HTR-8/SVneo (cell line): Measurements from ENCODE around the gene SFMBT2.
A peak's percentile ranks its signal among the peaks of the same experiment; 100 is the strongest.
"Not testable (repeated sequence)": the region's sequence is repeated elsewhere in the genome, so short reads cannot be mapped to it uniquely, and the experiment has no call there.

Source experiments
- DNase-seq: peaks from one replicate; pipeline ENCODE4 v3.0.0; 2011; ENCODE audit warnings: low spot score, mixed read lengths; ENCODE audit not compliant: insufficient read length
- FAIRE-seq: peaks from 2 replicates; lab custom pipeline; 2011; peaks lifted over from hg19 to GRCh38; lab: Jason Lieb, UNC

The SFMBT2 gene

DNA sequence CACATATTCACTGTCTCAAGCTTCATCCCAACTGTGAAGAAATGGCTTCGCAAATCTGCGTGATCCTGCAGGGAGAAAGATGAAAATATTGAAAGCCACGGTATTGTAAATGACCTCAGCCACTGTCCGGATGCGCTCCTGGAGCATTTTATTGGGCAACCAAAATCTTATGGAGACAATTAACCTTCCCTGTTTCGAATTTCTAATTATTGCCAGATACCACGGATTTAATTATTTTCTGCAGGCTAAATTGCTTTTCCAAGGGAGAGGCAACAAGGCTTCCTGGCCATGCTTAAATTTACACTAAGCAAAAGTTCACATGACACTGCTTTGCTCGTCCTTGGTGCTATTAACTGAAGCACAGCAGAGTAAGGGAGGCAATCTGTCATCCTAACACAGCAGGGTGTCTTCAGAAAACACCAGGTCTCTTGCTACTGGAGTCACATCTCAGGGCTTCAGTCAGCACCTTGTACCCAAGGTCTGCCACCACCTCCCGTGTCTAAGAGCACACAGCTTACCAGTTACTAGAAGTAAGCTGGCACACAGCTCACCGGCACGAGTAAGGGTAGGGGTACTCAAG lies 162.2 kb downstream of the SFMBT2 start:
- DNase-seq (no peak), FAIRE-seq (no peak)

DNA sequence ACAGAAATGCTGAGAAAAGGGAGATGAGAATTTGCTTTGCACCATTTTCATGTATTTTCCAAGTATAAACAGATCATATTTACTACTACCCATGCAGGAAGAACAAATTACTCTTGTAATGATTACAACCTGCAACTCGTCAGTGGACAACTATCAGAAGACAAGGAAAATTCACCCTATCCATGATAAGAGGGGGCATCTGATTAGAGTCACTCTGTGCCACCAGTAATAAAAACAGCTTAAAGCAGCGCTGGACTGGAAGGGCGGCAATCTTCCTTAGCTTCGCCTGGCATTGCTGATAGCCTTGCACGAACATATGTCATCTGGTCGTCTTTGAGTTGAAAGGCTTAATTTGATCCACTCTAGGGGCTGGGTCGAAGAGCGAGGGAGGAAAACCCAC lies 162.7 kb downstream of the SFMBT2 start:
- no peak for DNase-seq
- no peak for FAIRE-seq

DNA sequence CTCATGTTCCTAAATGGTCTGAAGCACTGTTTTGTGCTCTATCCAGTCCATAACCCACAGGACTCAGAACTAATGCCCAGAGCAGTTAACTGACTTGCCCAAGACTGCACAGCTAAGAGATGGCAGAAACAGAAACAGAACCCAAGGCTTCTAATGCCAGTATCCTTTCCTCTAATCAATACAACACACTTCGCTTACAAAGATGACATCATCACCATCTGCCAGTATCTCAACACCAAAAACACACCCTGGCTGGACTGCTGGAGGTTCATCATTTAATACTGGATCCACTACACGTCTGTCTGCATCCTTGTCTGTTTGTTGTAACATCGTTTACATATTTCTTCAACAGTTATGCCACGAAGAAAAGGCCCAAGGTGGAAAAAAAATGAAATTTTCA lies 165.3 kb downstream of the SFMBT2 start:
- DNase-seq (no peak), FAIRE-seq (no peak)

DNA sequence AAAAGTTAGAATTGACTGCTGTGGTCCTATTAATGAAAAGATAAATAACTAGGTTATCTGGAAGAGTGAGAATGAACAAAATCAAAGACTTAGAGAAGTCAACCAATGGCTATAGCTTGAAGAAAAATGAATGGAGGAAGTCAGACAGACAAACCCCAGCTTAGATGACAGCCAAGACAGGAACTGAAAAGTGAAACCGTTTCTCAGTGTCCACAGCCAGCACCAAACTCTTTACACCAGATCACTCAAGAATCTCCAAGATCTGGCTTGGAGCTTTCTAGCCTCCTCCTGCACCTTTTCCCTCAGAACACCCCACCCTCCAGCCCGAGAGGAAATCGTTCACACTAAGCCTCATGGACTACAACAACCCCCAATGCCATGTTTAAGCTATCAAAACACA lies 167.0 kb downstream of the SFMBT2 start:
- FAIRE-seq = no peak
- no peak for DNase-seq

DNA sequence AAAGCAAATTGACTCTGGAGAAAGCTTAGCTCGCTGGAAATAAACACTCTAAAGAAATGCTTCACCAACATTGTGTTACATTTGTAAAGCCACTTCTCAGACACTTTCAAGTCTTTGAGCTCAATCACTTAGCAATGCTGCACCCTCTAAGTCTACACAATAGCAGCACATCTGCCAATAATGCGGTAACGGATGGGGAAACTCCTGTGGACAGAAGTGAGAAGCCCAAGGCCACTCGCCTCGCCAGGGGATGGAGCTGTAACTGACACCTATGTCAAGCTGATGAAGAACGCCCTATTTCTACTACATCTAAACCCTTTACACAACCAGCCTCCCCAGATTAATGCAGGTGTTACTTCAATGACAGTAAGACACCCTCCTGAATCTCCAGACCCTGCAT lies 167.7 kb downstream of the SFMBT2 start:
- DNase-seq = no peak

DNA sequence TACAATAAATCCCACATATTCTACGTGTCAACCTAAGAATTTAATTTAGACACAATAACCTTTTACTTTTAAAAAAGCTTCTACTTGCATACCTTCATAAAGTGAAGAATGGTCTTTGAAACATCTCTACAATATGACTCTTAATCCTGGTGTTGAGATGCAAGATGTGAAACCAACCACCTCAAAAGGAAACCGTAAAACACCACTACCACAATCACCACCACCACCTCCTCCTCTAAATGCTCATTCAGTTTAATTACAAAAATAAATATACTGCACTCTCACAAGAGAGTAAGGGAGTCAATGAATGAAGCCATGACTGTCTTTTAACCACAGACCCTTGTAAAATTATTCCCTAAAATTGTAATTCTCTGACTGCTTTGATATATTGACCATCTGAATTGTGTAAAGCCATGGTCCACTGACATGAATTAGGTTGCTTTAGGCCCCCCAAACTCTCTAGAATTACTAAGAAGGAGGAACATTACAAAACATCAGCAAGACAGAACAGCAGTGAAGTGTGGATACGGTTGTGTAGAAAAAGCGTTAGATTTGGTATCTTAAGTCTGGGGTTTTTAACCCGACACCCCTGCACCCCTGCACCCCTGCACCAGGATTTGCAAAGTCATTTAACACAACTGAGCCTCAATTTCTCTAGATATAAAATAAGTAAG lies 171.4 kb downstream of the SFMBT2 start:
- FAIRE-seq = no peak

More for the DNA sequence above, 167.7 kb downstream of the SFMBT2 start:
- no peak for FAIRE-seq

DNA sequence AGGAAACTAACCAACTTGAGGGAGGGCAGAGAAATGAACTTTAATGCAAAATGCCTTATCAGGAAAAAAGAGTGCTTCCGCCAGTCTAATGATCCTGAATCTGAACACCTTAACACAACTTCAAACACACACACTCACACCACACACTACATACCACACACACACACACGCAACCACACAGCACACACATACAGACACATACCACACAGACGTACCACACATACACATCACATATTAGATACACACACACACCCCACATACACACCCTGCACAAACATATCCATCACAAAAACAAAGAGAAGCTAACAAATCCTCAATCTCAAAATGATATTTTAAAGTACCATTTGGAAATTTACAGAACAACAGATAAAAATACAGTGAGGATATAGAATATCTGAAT lies 175.5 kb downstream of the SFMBT2 start:
- peak; percentile 69 for FAIRE-seq
- no peak for DNase-seq

More for the DNA sequence above, 171.4 kb downstream of the SFMBT2 start:
- DNase-seq = no peak

DNA sequence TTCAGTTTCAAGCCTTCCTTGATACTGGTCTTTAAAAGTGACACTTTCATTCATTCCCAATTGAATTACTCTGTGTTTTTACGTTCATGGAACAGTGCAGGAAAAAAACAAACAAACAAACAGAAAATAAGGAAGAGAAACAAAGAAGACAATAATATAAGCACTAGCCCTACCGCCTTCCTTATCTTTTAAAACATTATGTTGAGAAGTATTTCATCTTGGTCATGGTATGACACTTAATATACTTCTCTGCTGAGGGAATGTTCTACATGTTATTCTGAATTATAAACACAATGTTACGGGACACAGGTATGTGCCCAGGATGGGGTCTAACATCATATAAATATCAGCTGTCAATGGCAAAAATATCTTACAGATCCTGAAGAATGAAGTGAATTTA lies 176.7 kb downstream of the SFMBT2 start:
- DNase-seq (no peak), FAIRE-seq (no peak)

DNA sequence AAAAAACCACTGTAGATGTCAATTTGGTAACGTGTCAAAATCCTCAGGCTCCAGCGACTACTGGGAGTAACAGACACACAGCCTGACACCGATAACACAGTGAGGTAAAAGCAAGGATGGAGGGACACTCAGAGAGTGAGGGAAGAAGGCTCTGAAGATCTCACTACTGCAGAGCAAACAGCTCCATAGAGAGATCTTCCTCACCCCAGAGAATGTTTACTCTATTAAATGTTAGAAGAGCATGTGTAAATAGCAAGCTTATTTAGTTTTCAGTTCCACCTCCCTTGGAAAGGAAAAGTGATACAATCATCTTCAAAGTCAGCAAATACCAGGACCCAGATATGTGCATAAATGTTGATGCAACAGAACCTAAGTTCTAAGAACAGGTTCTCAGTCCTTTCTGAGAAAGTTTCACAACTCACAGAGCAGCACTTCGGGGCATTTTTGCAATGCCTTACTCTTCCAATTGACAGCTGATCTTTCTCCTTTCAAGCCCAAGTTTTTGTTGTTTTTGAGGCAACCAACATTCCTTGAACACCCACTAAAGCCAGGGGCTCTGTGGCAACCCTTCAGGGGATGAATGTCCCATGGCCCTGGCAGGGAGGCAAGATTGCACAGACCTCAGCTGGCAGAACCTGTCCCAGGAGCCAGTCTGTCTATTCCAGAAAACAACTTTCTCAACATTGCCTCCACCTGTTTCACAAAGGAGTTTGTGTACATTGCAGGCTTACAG lies 177.4 kb downstream of the SFMBT2 start:
- FAIRE-seq (no peak), DNase-seq (no peak)

DNA sequence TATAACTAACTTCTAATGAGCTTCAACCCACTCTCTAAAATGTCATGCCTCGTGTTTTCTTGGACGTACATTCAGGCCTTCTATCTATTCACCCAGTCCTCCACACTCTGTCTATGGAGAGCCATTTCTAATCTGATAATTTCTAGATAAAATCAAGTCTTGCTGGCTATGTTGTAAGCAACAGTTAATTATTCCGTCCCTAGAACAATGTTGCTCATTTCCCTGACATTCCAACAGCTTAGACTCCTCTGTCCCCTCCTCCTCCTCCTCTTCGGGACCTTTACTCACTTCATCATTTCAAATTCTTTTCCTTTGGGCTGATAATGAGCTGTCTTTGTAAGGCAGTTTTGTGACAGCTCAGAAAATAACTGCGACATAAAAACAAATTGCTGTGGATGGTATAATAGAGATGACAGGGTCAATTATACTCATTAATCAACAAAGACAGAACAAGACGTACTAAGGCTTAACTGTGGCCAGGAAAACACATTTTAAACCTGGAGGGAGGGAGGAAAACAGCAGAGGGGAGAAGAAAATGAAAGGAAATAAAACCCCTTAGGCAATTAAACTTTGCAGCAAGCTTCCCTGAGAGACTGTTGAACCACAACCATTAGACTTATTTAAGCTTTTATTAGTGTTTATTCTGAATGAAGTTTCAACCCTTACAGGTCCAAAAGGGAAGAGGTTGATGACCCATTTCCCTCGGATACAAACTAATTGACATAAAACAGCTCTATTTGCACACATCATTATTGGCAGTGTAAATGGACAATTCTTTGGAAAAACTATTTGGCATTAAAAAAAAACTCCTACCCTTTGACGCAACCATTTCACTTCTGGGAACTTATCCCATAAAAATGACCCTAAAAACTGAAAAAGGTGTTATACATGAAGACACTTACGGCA lies 179.1 kb downstream of the SFMBT2 start:
- FAIRE-seq = no peak
- no peak for DNase-seq

DNA sequence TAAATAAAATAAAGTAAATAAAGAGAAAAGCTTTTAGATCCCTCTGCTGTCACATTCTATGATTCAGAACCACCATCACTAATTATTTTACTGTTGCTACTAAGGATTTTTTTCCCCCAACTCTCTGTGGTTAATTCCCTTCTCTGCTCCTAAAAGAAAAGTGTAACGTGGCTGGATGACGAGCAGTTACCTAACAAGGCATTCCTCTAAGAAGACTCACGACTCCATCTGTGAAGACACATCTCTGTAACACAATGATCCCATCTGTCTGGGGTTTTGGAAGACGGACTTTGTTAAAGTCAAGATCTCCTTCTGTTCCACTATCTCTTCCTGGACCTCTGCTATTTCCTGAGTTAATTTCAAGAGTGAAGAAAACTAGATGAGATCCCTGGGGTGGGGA lies 179.9 kb downstream of the SFMBT2 start:
- DNase-seq (no peak), FAIRE-seq (no peak)

DNA sequence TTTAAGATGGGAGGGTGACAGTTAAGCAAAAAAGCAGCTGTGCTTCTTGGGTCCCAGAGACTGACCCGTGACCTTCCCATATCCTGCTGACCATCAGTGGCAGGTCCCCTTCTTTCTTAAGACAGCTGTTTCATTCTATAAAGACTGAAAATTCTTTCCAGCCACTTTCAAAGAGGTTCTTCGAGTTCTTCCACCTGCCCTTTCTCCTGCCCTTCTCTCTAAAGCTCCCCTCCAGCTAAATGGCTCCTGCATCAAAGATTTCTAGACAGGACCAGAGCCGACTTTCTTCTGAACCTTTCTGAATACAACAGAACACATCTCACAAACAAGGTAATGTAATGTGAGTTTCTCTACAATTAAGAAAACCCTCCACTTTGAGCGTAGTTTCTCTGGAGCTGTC lies 180.8 kb downstream of the SFMBT2 start:
- FAIRE-seq = no peak
- DNase-seq = no peak

DNA sequence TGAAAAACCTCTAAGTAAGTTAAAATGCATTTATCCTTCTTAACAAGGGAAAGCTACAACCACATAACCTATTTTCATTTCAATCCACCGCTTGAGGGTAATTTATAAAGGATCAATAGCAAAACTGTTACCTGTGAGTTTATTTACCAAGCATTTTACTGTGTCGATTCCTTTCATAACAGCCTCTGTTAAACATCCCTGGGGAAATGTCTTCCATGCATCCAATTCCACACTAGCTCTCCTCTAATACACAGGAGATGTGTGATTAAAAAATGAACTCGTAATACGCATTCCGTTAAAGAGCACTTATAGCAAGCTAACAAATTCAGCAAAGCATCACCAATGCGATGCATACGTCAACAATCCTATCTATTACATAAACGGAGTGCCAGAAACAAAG lies 185.7 kb downstream of the SFMBT2 start:
- DNase-seq (no peak), FAIRE-seq (no peak)

DNA sequence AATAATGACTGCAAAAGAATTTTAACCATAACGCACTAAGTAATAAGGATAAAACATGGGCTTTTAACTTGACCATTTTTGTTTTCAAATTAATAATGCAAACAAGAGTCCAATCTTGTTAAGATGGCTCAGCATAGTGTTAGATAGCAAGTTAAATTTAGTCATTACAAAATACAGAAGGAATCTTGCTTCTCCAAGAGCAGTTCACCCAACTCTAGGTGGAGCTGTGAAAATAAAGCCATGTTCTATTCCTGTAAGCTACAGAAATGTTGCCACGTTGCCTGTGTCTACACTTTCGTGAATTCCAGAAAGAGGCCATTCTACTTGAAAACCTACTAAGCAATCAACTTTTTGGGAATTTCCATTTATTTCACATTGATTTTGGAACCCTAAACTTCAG lies 191.9 kb downstream of the SFMBT2 start:
- no peak for FAIRE-seq
- DNase-seq = peak; percentile 5

DNA sequence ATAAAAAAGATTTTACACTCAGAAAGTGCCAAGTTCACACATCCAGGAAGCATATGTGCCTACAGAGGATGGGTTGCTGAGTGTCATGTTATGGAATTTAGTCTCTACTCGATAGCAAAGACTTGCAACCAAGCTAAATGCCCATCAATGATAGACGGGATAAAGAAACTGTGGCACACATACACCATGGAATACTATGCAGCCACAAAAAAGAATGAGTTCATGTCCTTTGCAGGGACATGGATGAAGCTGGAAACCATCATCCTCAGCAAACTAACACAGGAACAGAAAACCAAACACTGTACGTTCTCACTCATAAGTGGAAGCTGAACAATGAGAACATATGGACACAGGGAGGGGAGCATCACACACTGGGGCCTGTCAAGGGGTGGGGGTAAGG lies 198.1 kb downstream of the SFMBT2 start:
- FAIRE-seq, DNase-seq: not testable (repeated sequence)

DNA sequence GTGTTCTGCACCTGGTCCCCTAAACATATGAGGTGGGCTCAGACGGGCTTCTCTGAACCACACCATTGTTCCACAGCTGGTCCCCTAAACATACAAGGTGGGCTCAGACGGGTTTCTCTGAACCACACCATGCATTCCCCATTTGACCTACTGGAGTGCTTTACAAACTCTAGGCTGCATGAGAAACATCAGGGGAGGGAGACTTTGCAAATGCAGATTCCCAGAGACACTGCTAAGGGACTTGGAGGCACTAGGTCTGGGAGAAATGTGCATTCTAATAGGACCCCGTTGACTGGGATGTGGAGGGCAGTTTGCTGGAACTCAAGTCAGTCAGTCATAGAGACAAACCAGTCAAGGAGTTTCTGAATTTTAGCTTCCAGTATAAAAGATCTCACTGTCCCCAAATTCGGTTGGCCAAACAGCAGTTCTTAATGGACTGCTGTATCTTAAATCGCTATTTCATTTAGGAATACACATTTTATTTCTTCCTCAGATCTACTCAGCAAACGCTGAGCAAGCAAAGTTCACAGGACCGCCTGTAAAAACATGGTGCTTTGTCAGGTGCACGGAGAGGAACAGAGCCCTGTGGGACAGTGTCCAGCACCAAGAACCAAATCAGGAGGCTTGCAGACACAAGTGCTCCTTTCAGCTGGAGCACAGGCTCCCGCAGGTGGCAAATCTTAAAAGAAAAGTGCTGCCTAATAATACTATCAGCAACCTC lies 198.8 kb downstream of the SFMBT2 start:
- FAIRE-seq (no peak), DNase-seq (no peak)

DNA sequence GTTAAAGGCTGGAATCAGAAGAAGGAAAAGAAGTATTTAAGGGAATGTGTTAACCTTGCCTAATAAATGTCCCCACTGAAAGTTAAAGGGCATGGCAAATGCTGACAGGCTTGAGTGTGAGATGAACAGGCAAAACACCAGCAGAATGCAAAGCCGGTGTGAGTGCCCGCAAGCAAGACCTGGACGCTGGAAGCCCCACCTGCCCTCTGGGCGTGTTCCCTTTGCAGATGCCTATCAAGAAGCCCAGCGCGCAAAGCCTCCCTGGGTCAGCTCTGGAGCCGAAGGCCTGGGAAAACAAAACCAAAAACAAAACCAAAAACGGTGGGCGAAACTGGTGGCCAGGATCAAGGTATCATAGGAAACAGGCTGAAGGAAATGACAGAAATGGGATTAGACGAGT lies 200.3 kb downstream of the SFMBT2 start:
- DNase-seq (no peak), FAIRE-seq (no peak)

DNA sequence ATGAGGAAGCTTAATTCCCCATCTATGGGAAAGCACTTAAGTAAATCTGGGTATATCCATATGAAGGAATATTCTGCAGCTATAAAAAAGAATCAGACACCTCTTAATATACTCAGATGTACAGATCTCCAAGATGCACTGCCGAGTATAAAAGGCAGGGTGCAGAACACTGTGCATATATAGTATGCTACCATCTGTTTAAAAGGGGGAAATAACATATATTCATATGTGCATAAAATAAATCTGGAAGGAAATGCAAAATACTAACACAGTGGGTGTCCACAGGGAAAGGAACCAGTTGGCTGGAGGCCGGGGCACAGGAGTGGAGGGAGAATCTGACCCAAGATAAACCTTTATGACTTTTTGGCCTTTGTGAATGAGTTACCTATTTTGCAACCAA lies 201.4 kb downstream of the SFMBT2 start:
- no peak for DNase-seq
- no peak for FAIRE-seq

DNA sequence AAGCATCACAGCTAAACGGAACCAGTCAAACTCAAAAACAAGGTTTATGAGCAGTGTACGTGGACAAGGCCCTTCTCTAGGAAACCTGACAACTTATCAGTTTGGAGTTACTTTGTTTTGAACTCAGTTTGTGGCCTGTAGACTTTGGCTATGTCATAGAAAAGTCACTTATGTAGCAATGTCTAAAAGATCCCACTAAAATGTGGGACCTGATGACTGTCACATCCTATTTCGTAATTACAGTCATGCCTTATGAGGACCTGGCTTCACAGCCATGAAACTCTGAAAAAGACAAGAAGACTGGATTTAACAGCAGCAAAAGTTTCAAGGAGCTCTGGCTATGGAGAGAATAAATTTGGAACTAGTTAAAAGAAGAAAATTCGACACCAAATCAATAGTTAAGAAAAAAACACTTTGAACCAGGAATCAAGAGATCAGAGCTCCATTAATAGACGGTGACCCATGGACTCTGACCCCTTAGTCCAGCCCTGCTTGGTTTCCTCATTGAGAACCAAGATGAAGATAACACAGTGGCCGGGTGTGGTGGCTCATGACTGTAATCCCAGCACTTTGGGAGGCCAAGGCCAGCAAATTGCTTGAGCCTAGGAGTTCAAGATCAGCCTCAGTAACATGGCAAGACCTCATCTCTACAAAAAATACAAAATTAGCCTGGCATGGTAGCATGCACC lies 204.3 kb downstream of the SFMBT2 start:
- DNase-seq (no peak), FAIRE-seq (no peak)
